Fibroblast of lung (primary cell): Measurements from ENCODE around the gene KRT40. TPM values are rescaled to one million over a fixed set of nuclear protein-coding genes. Genes with fewer than 3 reads are reported as not detected.
"Not testable (repeated sequence)": the region's sequence is repeated elsewhere in the genome, so short reads cannot be mapped to it uniquely, and the experiment has no call there.

ENCODE experiments used
- DNase-seq, 2 donors: peaks; one replicate each; pipeline versions ENCODE4 v3.0.0 to v3.0.0-alpha.2; 2010; ENCODE audit warnings: low read depth in 2 of 2
- H2AFZ ChIP-seq: 2 replicates; pipeline ENCODE4 v1.5.1; 2012; ENCODE audit warnings: low read length, control low read depth, inconsistent platforms
- H3K27ac ChIP-seq: 2 replicates; pipeline ENCODE4 v1.5.1; 2011; ENCODE audit warnings: low read length, control low read depth; ENCODE audit not compliant: insufficient read depth
- H3K27me3 ChIP-seq: 2 replicates; pipeline ENCODE4 v1.5.1; 2011; ENCODE audit warnings: mild to moderate bottlenecking, low read length; ENCODE audit not compliant: control insufficient read depth, insufficient read depth
- H3K36me3 ChIP-seq: 2 replicates; pipeline ENCODE4 v1.5.1; 2011; ENCODE audit warnings: low read length; ENCODE audit not compliant: control insufficient read depth, insufficient read depth
- H3K4me1 ChIP-seq: 2 replicates; pipeline ENCODE4 v1.5.1; 2011; ENCODE audit warnings: low read length; ENCODE audit not compliant: control insufficient read depth, insufficient read depth; ENCODE audit errors: extremely low read depth
- H3K4me2 ChIP-seq: 2 replicates; pipeline ENCODE4 v1.5.1; 2011; ENCODE audit warnings: low read length, control low read depth; ENCODE audit not compliant: insufficient read depth; ENCODE audit errors: extremely low read depth
- H3K4me3 ChIP-seq, 4 experiments: fragments of 200-600 bp in 1 of 4; sonication (generic) in 1 of 4; replicated peaks in 1 of 4; 2 replicates each; pipeline ENCODE4 v1.5.1; 2011 to 2016; ENCODE audit warnings: low read length in 4 of 4, low read depth in 3 of 4, mild to moderate bottlenecking in 3 of 4, control low read depth in 2 of 4, inconsistent platforms in 1 of 4, mixed read lengths in 1 of 4; ENCODE audit not compliant: insufficient read depth in 1 of 4; ENCODE audit errors: control extremely low read depth in 1 of 4
- H3K79me2 ChIP-seq: 2 replicates; pipeline ENCODE4 v1.5.1; 2012; ENCODE audit warnings: mild to moderate bottlenecking, low read length, inconsistent platforms; ENCODE audit not compliant: control insufficient read depth, insufficient read depth
- H3K9ac ChIP-seq: 2 replicates; pipeline ENCODE4 v1.5.1; 2011; ENCODE audit warnings: mild to moderate bottlenecking, low read length, control low read depth; ENCODE audit not compliant: insufficient read depth
- H3K9me3 ChIP-seq: 2 replicates; pipeline ENCODE4 v1.5.1; 2012; ENCODE audit warnings: low read depth, low read length; ENCODE audit not compliant: control insufficient read depth, insufficient read depth
- H4K20me1 ChIP-seq: 2 replicates; pipeline ENCODE4 v1.5.1; 2011; ENCODE audit warnings: low read length; ENCODE audit not compliant: control insufficient read depth, insufficient read depth; ENCODE audit errors: extremely low read depth
- EZH2 ChIP-seq: IDR thresholded peaks from 2 replicates; pipeline ENCODE4 v1.5.1; 2012; ENCODE audit warnings: low read length, control low read depth, mild to moderate bottlenecking; ENCODE audit errors: missing control alignments
- polyA plus RNA-seq, 2 donors: library from polyadenylated mRNA; depleted of rRNA in 1 of 2; stranded (reverse) in 1 of 2; unstranded in 1 of 2; fragments of >200 nt; gene quantifications; 2 replicates each; pipeline ENCODE4 v1.2.1, GENCODE V29; 2011 to 2012; ENCODE audit warnings: missing spikeins in 1 of 2
- total RNA-seq: library from RNA; depleted of rRNA; stranded (reverse); fragments of >200 nt; gene quantifications from 2 replicates; pipeline ENCODE4 v1.2.1, GENCODE V29; 2014
- TF ChIP-seq, protein P1 (sequence below), 2 donors: IDR thresholded peaks in 1 of 2; conservative IDR thresholded peaks in 1 of 2; 1 replicate in 1 of 2; 2 replicates in 1 of 2; pipeline ENCODE4 v1.5.1; 2011 to 2012; ENCODE audit warnings: low read length in 2 of 2, control low read depth in 1 of 2, inconsistent platforms in 1 of 2, low read depth in 1 of 2, mild to moderate bottlenecking in 1 of 2

Gene KRT40
- total and polyA plus RNA-seq, 2 donors (not counting 1 experiment from before 2014, with no cell fraction given) = 0.05 TPM; not detected in 1

DNA sequence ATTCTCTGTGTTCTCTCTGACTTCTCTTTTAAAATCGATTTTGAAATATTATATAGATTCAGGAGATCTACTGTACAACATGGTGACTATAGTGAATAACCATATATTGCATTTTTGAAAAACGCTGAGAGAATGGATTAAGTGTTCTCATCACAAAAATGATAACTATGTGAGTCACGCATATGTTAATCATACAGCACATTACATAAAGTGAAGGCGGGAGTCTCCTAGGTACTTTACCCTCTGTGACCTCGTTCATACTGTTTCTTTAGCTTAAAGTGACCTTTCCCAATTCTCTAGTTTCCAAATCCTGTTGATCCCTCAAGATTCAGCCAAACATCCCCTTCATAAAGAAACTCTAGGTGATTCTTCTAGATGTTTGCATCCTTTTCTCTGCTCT lies 18.7 kb upstream of the KRT40 start:
- H3K9ac ChIP-seq = no peak overlapping the region
- peak in 1 of 2 donors; percentile 8 for DNase-seq
- TF ChIP-seq EZH2 = no peak
- TF ChIP-seq, protein P1, sequence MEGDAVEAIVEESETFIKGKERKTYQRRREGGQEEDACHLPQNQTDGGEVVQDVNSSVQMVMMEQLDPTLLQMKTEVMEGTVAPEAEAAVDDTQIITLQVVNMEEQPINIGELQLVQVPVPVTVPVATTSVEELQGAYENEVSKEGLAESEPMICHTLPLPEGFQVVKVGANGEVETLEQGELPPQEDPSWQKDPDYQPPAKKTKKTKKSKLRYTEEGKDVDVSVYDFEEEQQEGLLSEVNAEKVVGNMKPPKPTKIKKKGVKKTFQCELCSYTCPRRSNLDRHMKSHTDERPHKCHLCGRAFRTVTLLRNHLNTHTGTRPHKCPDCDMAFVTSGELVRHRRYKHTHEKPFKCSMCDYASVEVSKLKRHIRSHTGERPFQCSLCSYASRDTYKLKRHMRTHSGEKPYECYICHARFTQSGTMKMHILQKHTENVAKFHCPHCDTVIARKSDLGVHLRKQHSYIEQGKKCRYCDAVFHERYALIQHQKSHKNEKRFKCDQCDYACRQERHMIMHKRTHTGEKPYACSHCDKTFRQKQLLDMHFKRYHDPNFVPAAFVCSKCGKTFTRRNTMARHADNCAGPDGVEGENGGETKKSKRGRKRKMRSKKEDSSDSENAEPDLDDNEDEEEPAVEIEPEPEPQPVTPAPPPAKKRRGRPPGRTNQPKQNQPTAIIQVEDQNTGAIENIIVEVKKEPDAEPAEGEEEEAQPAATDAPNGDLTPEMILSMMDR (conservative IDR thresholded peaks at IDR 0.05 in 1 of 2, IDR thresholded peaks at IDR 0.05 in 1 of 2; ENCODE audit: low read depth in 1 of 2, low read length in 2 of 2) = no peak

DNA sequence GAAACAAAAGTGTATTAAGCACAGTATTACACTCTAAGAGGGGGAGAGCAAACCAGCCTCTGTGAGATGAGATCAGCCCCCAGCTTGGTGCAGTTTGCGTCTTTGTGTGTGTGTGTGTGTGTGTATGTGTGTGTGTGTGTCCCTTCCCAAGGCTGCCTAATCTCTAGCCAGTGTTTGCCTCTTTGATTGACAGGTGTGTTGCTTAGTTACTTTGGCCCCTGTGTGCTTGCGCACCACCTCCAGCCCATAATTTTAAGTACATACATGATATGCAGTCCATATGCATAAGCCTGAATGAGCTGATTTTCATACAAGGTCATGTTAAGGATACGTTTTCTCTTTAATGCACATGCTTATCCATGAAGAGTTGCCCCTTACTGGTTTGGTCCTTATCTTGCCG lies 17.7 kb upstream of the KRT40 start:
- no peak overlapping the region for H3K4me3 ChIP-seq
- H3K9ac ChIP-seq = no peak overlapping the region
- H3K4me1 ChIP-seq = no peaks in the 10 kb centered on the region
- no peak for DNase-seq
- H3K79me2 ChIP-seq = no peaks in the 10 kb centered on the region
- TF ChIP-seq, protein P1 (conservative IDR thresholded peaks at IDR 0.05 in 1 of 2, IDR thresholded peaks at IDR 0.05 in 1 of 2; ENCODE audit: low read depth in 1 of 2, low read length in 2 of 2) = no peak
- no peak for TF ChIP-seq EZH2
- no peak overlapping the region for H3K27ac ChIP-seq
- no peaks in the 10 kb centered on the region for H4K20me1 ChIP-seq
- H3K9me3 ChIP-seq = no peaks in the 10 kb centered on the region
- H3K27me3 ChIP-seq = no peaks in the 10 kb centered on the region
- no peak overlapping the region for H3K4me2 ChIP-seq
- no peaks in the 10 kb centered on the region for H3K36me3 ChIP-seq
- H2AFZ ChIP-seq = no peak overlapping the region

More for the DNA sequence above, 18.7 kb upstream of the KRT40 start:
- H3K4me2 ChIP-seq = no peak overlapping the region
- no peak overlapping the region for H3K4me3 ChIP-seq
- H3K79me2 ChIP-seq = no peaks in the 10 kb centered on the region
- no peak overlapping the region for H2AFZ ChIP-seq
- no peaks in the 10 kb centered on the region for H3K4me1 ChIP-seq
- no peaks in the 10 kb centered on the region for H3K9me3 ChIP-seq
- no peaks in the 10 kb centered on the region for H3K36me3 ChIP-seq
- no peak overlapping the region for H3K27ac ChIP-seq
- H4K20me1 ChIP-seq = no peaks in the 10 kb centered on the region
- no peaks in the 10 kb centered on the region for H3K27me3 ChIP-seq

DNA sequence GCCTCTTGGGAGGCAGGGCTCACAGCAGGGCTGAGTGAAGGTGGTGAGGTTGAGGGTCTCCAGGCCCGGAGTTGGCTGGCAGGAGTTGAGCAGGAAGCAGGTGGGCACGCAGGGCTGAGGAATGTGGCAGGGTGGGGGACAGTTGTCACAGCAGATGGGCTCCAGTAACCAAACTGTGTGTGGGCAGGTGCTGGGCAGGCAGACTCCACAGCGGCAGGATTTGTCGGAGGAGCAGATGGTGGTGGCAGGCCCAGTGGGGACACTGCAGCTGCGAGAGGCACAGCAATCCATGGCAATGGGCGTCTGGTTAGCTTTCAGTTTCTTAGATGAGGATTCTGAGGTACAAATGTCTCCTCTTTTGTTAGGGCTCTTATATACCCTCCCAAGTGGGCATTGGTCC lies 15.4 kb upstream of the KRT40 start, which contains the start of gene KRTAP3-2:
Gene KRTAP3-2 (minus strand): TSS at position 344 of the 400 bp plus-strand sequence. CDS start 53 bp downstream, at position 291.
- H3K9me3 ChIP-seq, H4K20me1 ChIP-seq, H3K4me2 ChIP-seq, DNase-seq, H3K27ac ChIP-seq, H3K4me1 ChIP-seq, H3K27me3 ChIP-seq, H3K9ac ChIP-seq, H2AFZ ChIP-seq, H3K79me2 ChIP-seq, H3K36me3 ChIP-seq, H3K4me3 ChIP-seq: not testable (repeated sequence)
